Vagina (tissue), 2 donors: ENCODE data around the gene OSBP2.

Experiments
- POLR2A ChIP-seq, 2 donors: fragments of 450-650 bp; IDR thresholded peaks; one replicate each; pipeline ENCODE4 v1.6.1; 2017; ENCODE audit warnings: antibody characterized with exemption in 2 of 2, mild to moderate bottlenecking in 2 of 2, moderate library complexity in 2 of 2
- POLR2AphosphoS5 ChIP-seq, 2 donors: sonication (generic); formaldehyde crosslinking; IDR thresholded peaks; one replicate each; pipeline ENCODE4 v1.9.0; 2017; ENCODE audit warnings: antibody characterized with exemption in 2 of 2, mild to moderate bottlenecking in 2 of 2, low read depth in 1 of 2; ENCODE audit not compliant: insufficient read depth in 1 of 2
- TF ChIP-seq, protein P1 (sequence below), 3 experiments: fragments of 450-650 bp in 2 of 3; fragments of 200-600 bp in 1 of 3; sonication (generic) in 1 of 3; IDR thresholded peaks; one replicate each; pipeline ENCODE4 v1.5.1; 2017 to 2019; ENCODE audit warnings: antibody characterized with exemption in 3 of 3, mild to moderate bottlenecking in 2 of 3, moderate library complexity in 2 of 3

DNA sequence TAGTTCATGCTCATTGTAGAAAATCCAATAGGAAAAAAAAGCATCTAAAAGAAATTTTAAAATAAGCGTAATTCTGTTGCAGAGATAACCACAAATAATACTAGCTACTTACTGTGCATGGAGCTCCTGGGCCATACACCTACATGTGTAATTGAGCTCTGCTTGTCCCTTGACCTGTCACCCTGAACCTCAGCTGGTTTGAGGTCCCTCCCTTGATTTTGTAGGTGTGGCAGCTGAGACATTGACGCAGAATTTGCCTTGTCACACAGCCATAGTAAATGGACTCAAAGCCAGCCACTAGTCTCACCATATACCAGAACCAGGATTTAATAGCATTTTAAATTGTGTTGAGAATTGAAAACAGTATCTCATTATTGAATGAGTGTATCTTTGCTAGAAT, 138.6 kb downstream of the OSBP2 start:
- TF ChIP-seq, protein P1, sequence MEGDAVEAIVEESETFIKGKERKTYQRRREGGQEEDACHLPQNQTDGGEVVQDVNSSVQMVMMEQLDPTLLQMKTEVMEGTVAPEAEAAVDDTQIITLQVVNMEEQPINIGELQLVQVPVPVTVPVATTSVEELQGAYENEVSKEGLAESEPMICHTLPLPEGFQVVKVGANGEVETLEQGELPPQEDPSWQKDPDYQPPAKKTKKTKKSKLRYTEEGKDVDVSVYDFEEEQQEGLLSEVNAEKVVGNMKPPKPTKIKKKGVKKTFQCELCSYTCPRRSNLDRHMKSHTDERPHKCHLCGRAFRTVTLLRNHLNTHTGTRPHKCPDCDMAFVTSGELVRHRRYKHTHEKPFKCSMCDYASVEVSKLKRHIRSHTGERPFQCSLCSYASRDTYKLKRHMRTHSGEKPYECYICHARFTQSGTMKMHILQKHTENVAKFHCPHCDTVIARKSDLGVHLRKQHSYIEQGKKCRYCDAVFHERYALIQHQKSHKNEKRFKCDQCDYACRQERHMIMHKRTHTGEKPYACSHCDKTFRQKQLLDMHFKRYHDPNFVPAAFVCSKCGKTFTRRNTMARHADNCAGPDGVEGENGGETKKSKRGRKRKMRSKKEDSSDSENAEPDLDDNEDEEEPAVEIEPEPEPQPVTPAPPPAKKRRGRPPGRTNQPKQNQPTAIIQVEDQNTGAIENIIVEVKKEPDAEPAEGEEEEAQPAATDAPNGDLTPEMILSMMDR (IDR thresholded peaks at IDR 0.05), result no peak
- TF ChIP-seq POLR2AphosphoS5 (IDR thresholded peaks at IDR 0.05; ENCODE audit: insufficient read depth in 1 of 2, low read depth in 1 of 2) (no peak), POLR2A (IDR thresholded peaks at IDR 0.05) (no peak)
